Hematopoietic multipotent progenitor cell treated with erythropoietin and hydrocortisone succinate and interleukin-3 and kit ligand, for 8 days (in vitro differentiated cells): ENCODE measurements around the gene GRIN1.

ENCODE experiments used
- DNase-seq: peaks from one replicate; pipeline ENCODE4 v3.0.0-alpha.2; 2015

GRIN1 gene

GRCh38 chr9:137148661-137149060 lies 9.7 kb downstream of the GRIN1 start:
- no peak for DNase-seq

GRCh38 chr9:137149363-137149762 lies 10.4 kb downstream of the GRIN1 start:
- DNase-seq: no peak

GRCh38 chr9:137149942-137150616 lies 11.1 kb downstream of the GRIN1 start:
- DNase-seq: no peak

GRCh38 chr9:137150617-137151457 lies 11.9 kb downstream of the GRIN1 start:
- DNase-seq: peak; percentile 68

- no peak for DNase-seq
Measured at GRCh38 chr9:137152844-137153405, 14.0 kb downstream of the GRIN1 start.

- DNase-seq: peak; percentile 71
Measured at GRCh38 chr9:137156567-137157375, 17.8 kb downstream of the GRIN1 start.

GRCh38 chr9:137157618-137158415 lies 18.9 kb downstream of the GRIN1 start:
- DNase-seq: no peak

- DNase-seq: no peak
Measured at GRCh38 chr9:137158625-137159024, 19.7 kb downstream of the GRIN1 start.

- DNase-seq: no peak
Measured at GRCh38 chr9:137159105-137160053, 20.4 kb downstream of the GRIN1 start.

GRCh38 chr9:137160054-137160425 lies 21.1 kb downstream of the GRIN1 start:
- DNase-seq: no peak

- DNase-seq: no peak
Measured at GRCh38 chr9:137160716-137161557, 22.0 kb downstream of the GRIN1 start.

- no peak for DNase-seq
Measured at GRCh38 chr9:137161558-137162486, 22.9 kb downstream of the GRIN1 start.

GRCh38 chr9:137162505-137163364 lies 23.8 kb downstream of the GRIN1 start:
- peak; percentile 30 for DNase-seq

GRCh38 chr9:137163365-137163715 lies 24.4 kb downstream of the GRIN1 start:
- DNase-seq: no peak

- DNase-seq: no peak
Measured at GRCh38 chr9:137163805-137164204, 24.9 kb downstream of the GRIN1 start.

- DNase-seq: no peak
Measured at GRCh38 chr9:137164370-137165249, 25.7 kb downstream of the GRIN1 start.

GRCh38 chr9:137165250-137165836 lies 26.4 kb downstream of the GRIN1 start:
- no peak for DNase-seq
